HG03280 (cell line): ENCODE measurements around the gene PLCH1.
"Not testable (repeated sequence)": the region's sequence is repeated elsewhere in the genome, so short reads cannot be mapped to it uniquely, and the experiment has no call there.

Experiments
- ATAC-seq: cut with Tn5 transposase; IDR thresholded peaks from one replicate; pipeline ENCODE4 v1.9.1; 2021; ENCODE audit warnings: mild to moderate bottlenecking, moderate library complexity; ENCODE audit not compliant: unreplicated experiment

Gene PLCH1

GRCh38 chr3:155426524-155427230, 318.2 kb downstream of the PLCH1 start:
- ATAC-seq: no peak

GRCh38 chr3:155425396-155425795, 319.5 kb downstream of the PLCH1 start:
- no peak for ATAC-seq

- ATAC-seq: no peak
These were observed 320.6 kb downstream of the PLCH1 start for GRCh38 chr3:155424323-155424710.

- no peak for ATAC-seq
These were observed 321.1 kb downstream of the PLCH1 start for GRCh38 chr3:155423526-155424322.

GRCh38 chr3:155420881-155421486, 323.9 kb downstream of the PLCH1 start:
- no peak for ATAC-seq

GRCh38 chr3:155420406-155420805, 324.5 kb downstream of the PLCH1 start:
- ATAC-seq: no peak

- ATAC-seq: no peak
These were observed 326.5 kb downstream of the PLCH1 start for GRCh38 chr3:155418407-155418806.

GRCh38 chr3:155417119-155417517, 327.8 kb downstream of the PLCH1 start:
- no peak for ATAC-seq

GRCh38 chr3:155416500-155417118, 328.3 kb downstream of the PLCH1 start:
- ATAC-seq: no peak

- no peak for ATAC-seq
These were observed 332.0 kb downstream of the PLCH1 start for GRCh38 chr3:155412904-155413303.

GRCh38 chr3:155411500-155412223, 333.2 kb downstream of the PLCH1 start:
- ATAC-seq: no peak

GRCh38 chr3:155409336-155409735, 335.5 kb downstream of the PLCH1 start:
- no peak for ATAC-seq

- no peak for ATAC-seq
These were observed 336.9 kb downstream of the PLCH1 start for GRCh38 chr3:155407971-155408370.

- no peak for ATAC-seq
These were observed 337.5 kb downstream of the PLCH1 start for GRCh38 chr3:155407331-155407730.

- no peak for ATAC-seq
These were observed 340.4 kb downstream of the PLCH1 start for GRCh38 chr3:155404486-155404885.

GRCh38 chr3:155402656-155403055, 342.2 kb downstream of the PLCH1 start:
- no peak for ATAC-seq

GRCh38 chr3:155398046-155398445, 346.8 kb downstream of the PLCH1 start:
- ATAC-seq: no peak

- ATAC-seq: not testable (repeated sequence)
These were observed 350.0 kb downstream of the PLCH1 start for GRCh38 chr3:155394896-155395295.

- no peak for ATAC-seq
These were observed 350.6 kb downstream of the PLCH1 start for GRCh38 chr3:155394240-155394639.

- ATAC-seq: no peak
These were observed 351.6 kb downstream of the PLCH1 start for GRCh38 chr3:155393316-155393715.

GRCh38 chr3:155392138-155392537, 352.7 kb downstream of the PLCH1 start:
- no peak for ATAC-seq
